ENCODE measurements around the gene GMDS.

The GMDS gene

GRCh38 chr6:2254747-2255146, 9.3 kb upstream of the GMDS start:
- H3K9me3 Mint-ChIP-seq, result peaks cover 17% of the 10 kb centered on the region
- no peak overlapping the region for H3K4me3 Mint-ChIP-seq
- H3K4me1 Mint-ChIP-seq (ENCODE audit: low read depth), result no peaks in the 10 kb centered on the region
- H3K27ac Mint-ChIP-seq, result no peak overlapping the region
- H3K27me3 Mint-ChIP-seq (ENCODE audit: low read depth), result no peaks in the 10 kb centered on the region
- H3K36me3 Mint-ChIP-seq (ENCODE audit: low read depth), result peaks cover 43% of the 10 kb centered on the region

DNA sequence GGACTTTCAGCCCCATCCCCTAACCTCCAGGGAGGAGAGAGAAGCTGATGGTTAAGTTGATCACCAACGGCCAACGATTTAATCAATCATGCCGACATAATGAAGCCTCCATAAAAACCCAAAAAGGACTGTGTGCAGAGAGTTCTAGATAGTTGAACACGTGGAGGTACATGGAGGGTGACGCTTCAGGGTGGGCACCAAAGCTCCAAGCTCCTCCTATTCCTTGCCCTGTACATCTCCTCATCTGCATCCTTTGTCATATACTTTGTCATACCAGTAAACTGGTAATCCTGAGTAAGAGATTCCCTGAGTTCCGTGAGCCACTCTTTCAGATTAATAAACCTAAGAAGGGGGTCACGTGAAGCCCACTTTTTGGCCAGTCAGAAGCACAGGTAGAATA, 3.7 kb upstream of the GMDS start:
- Mint-ChIP-seq H3K27ac (no peak overlapping the region), H3K36me3 (ENCODE audit: low read depth) (peaks cover 28% of the 10 kb centered on the region), H3K9me3 (no peaks in the 10 kb centered on the region), H3K4me3 (no peak overlapping the region), H3K27me3 (ENCODE audit: low read depth) (no peaks in the 10 kb centered on the region), H3K4me1 (ENCODE audit: low read depth) (peaks cover 26% of the 10 kb centered on the region)

- Mint-ChIP-seq H3K4me3 (peak overlapping the region; percentile 57), H3K27me3 (ENCODE audit: low read depth) (no peaks in the 10 kb centered on the region), H3K36me3 (ENCODE audit: low read depth) (peaks cover 17% of the 10 kb centered on the region), H3K27ac (no peak overlapping the region), H3K9me3 (no peaks in the 10 kb centered on the region), H3K4me1 (ENCODE audit: low read depth) (peaks cover 35% of the 10 kb centered on the region)
Observed at GRCh38 chr6:2247664-2248063, 2.3 kb upstream of the GMDS start.

GRCh38 chr6:2245877-2246863, 765 bp upstream of the GMDS start:
- no peaks in the 10 kb centered on the region for H3K27me3 Mint-ChIP-seq (ENCODE audit: low read depth)
- peaks cover 43% of the 10 kb centered on the region for H3K4me1 Mint-ChIP-seq (ENCODE audit: low read depth)
- peaks cover 16% of the 10 kb centered on the region for H3K36me3 Mint-ChIP-seq (ENCODE audit: low read depth)
- H3K27ac Mint-ChIP-seq, result peak overlapping the region; percentile 94
- H3K4me3 Mint-ChIP-seq, result peak overlapping the region; percentile 90
- H3K9me3 Mint-ChIP-seq, result no peaks in the 10 kb centered on the region

- no peaks in the 10 kb centered on the region for H3K9me3 Mint-ChIP-seq
- H3K27me3 Mint-ChIP-seq (ENCODE audit: low read depth), result no peaks in the 10 kb centered on the region
- peak overlapping the region; percentile 89 for H3K4me3 Mint-ChIP-seq
- H3K36me3 Mint-ChIP-seq (ENCODE audit: low read depth), result peaks cover 10% of the 10 kb centered on the region
- H3K4me1 Mint-ChIP-seq (ENCODE audit: low read depth), result peaks cover 43% of the 10 kb centered on the region
- H3K27ac Mint-ChIP-seq, result peak overlapping the region; percentile 80
Observed at GRCh38 chr6:2244261-2245102, 923 bp downstream of the GMDS start.

DNA sequence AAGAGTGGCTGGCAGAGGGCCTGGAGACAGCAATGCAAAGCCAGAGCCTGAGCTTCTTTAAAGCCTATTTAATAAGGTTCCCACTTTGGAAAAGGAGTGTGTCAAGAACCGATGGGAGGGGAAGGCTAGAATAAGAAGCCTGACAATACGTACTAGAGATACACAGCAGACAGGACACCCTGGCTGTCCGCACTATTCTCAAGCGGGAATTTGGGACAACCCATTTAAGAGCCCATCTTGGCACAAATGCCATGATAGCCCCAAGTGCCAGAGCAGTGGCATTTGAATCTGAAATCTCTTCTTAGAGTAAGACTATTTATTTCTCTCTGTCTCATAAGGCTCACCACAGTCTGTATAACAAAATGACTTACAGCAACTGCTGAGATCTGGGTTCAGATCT, 3.1 kb downstream of the GMDS start:
- H3K4me3 Mint-ChIP-seq, result no peak overlapping the region
- peaks cover 35% of the 10 kb centered on the region for H3K4me1 Mint-ChIP-seq (ENCODE audit: low read depth)
- no peaks in the 10 kb centered on the region for H3K9me3 Mint-ChIP-seq
- no peaks in the 10 kb centered on the region for H3K27me3 Mint-ChIP-seq (ENCODE audit: low read depth)
- peaks cover 6% of the 10 kb centered on the region for H3K36me3 Mint-ChIP-seq (ENCODE audit: low read depth)
- no peak overlapping the region for H3K27ac Mint-ChIP-seq

GRCh38 chr6:2240961-2241360, 4.4 kb downstream of the GMDS start:
- no peak overlapping the region for H3K4me3 Mint-ChIP-seq
- H3K27me3 Mint-ChIP-seq (ENCODE audit: low read depth), result no peaks in the 10 kb centered on the region
- H3K4me1 Mint-ChIP-seq (ENCODE audit: low read depth), result peaks cover 27% of the 10 kb centered on the region
- no peaks in the 10 kb centered on the region for H3K9me3 Mint-ChIP-seq
- no peak overlapping the region for H3K27ac Mint-ChIP-seq
- H3K36me3 Mint-ChIP-seq (ENCODE audit: low read depth), result peaks cover 5% of the 10 kb centered on the region

- Mint-ChIP-seq H3K4me3 (no peak overlapping the region), H3K27me3 (ENCODE audit: low read depth) (no peaks in the 10 kb centered on the region), H3K9me3 (no peaks in the 10 kb centered on the region), H3K36me3 (ENCODE audit: low read depth) (peaks cover 2% of the 10 kb centered on the region), H3K4me1 (ENCODE audit: low read depth) (peaks cover 16% of the 10 kb centered on the region), H3K27ac (no peak overlapping the region)
Observed at GRCh38 chr6:2237001-2237400, 8.4 kb downstream of the GMDS start.

GRCh38 chr6:2235777-2236495, 9.5 kb downstream of the GMDS start:
- no peak overlapping the region for H3K27ac Mint-ChIP-seq
- no peak overlapping the region for H3K4me3 Mint-ChIP-seq
- H3K27me3 Mint-ChIP-seq (ENCODE audit: low read depth), result no peaks in the 10 kb centered on the region
- peaks cover 19% of the 10 kb centered on the region for H3K4me1 Mint-ChIP-seq (ENCODE audit: low read depth)
- no peaks in the 10 kb centered on the region for H3K9me3 Mint-ChIP-seq
- peaks cover 2% of the 10 kb centered on the region for H3K36me3 Mint-ChIP-seq (ENCODE audit: low read depth)

DNA sequence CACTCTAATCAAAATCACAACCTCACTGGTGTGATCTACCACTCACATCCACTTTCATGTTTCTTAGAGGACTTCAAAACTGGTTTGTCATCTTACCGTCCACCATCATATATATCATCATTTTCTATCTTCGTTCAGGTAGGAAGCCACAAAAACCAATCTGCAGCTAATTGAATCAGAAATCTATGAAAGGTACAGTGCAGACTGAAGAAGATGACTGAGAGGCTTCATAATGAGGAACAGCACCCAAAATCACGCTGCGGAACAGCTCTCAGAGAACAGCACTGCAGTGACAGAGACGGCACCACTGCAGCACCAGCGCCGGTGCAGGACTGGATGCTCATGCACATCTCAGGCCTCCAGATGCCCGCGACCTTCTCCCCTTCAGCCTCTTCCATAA, 13.0 kb downstream of the GMDS start:
- Mint-ChIP-seq H3K27ac (no peak overlapping the region), H3K27me3 (ENCODE audit: low read depth) (no peaks in the 10 kb centered on the region)

GRCh38 chr6:2231438-2231837, 14.0 kb downstream of the GMDS start:
- Mint-ChIP-seq H3K4me3 (no peak overlapping the region), H3K4me1 (ENCODE audit: low read depth) (peaks cover 20% of the 10 kb centered on the region), H3K36me3 (ENCODE audit: low read depth) (peaks cover 2% of the 10 kb centered on the region), H3K27ac (no peak overlapping the region), H3K9me3 (no peaks in the 10 kb centered on the region), H3K27me3 (ENCODE audit: low read depth) (no peaks in the 10 kb centered on the region)

More for the DNA sequence above, 13.0 kb downstream of the GMDS start:
- Mint-ChIP-seq H3K4me1 (ENCODE audit: low read depth) (peaks cover 20% of the 10 kb centered on the region), H3K36me3 (ENCODE audit: low read depth) (peaks cover 2% of the 10 kb centered on the region), H3K4me3 (no peak overlapping the region), H3K9me3 (no peaks in the 10 kb centered on the region)

DNA sequence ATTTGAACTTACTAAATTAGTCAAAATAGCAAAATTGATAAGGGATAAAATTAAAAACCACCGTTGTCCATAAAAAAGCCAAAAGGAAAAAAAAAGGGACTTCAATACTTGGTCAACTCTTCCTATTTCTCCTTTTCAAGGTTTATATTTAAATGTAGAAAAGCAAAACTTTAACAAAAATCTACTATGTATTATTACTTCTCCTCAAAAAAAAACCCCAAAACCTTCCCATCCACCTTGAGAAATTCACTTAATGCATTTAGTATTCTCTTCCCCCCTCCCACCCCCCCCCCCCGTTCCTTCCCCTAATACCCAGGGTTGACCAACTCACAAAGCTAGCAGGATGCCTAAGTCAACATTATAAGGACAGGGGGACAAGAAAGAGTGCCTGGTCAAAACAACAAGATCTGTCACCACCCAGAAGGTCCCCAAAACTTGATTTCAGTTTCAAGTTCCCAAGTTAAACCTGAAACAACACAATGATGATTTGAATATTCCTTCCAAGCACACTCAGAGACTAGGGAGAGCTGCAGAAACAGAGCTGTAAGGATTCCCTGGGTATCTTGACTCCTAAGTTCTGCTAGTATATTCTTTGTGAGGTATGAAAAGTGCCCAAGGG, 14.6 kb downstream of the GMDS start:
- Mint-ChIP-seq H3K4me3 (no peak overlapping the region), H3K4me1 (ENCODE audit: low read depth) (peaks cover 20% of the 10 kb centered on the region), H3K36me3 (ENCODE audit: low read depth) (peaks cover 2% of the 10 kb centered on the region), H3K27ac (peak overlapping the region; percentile 49), H3K27me3 (ENCODE audit: low read depth) (no peaks in the 10 kb centered on the region), H3K9me3 (no peaks in the 10 kb centered on the region)

DNA sequence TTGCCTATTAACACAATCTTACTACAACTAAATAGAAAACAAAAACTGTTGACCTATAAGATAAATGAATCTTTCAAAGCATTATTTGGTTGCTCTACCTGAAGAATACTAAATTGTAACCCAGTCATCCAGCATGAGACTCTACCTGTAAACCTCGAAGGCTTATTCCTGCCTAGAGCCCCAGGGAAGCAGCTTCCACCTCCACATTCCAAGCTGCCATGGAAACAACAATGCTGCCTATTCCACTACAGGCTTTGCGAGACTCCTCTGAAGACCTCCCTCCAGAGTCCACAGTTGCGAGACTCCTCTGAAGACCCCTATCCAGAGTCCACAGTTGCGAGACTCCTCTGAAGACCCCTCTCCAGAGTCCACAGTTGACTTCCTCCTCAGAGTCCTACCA, 15.7 kb downstream of the GMDS start:
- Mint-ChIP-seq H3K4me3 (no peak overlapping the region), H3K4me1 (ENCODE audit: low read depth) (peaks cover 20% of the 10 kb centered on the region), H3K27me3 (ENCODE audit: low read depth) (no peaks in the 10 kb centered on the region), H3K27ac (no peak overlapping the region), H3K9me3 (no peaks in the 10 kb centered on the region), H3K36me3 (ENCODE audit: low read depth) (peaks cover 2% of the 10 kb centered on the region)

DNA sequence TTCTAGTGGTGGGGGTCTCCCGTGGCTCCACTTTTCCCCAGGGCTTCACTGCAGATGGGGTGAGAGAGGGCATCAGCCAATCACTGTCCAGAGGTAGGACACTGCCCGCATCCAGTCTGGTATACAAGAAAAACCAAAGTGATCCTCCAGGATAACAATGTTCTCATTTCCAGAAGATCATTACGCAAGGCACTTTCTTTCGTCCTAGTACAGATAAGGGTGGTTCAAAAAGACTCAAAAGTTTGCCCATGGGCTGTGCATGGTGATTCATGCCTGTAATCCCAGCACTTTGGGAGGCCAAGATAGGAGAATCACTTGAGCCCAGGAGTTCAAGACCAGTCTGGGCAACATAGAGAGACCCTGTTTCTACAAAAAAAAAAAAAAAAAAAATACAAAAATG, 16.4 kb downstream of the GMDS start:
- peaks cover 19% of the 10 kb centered on the region for H3K4me1 Mint-ChIP-seq (ENCODE audit: low read depth)

More for the DNA sequence above, 16.4 kb downstream of the GMDS start:
- no peaks in the 10 kb centered on the region for H3K9me3 Mint-ChIP-seq
- H3K27ac Mint-ChIP-seq, result no peak overlapping the region
- peaks cover 2% of the 10 kb centered on the region for H3K36me3 Mint-ChIP-seq (ENCODE audit: low read depth)
- no peak overlapping the region for H3K4me3 Mint-ChIP-seq
- no peaks in the 10 kb centered on the region for H3K27me3 Mint-ChIP-seq (ENCODE audit: low read depth)
